Hepatocyte (in vitro differentiated cells): ENCODE measurements around the gene CHSY1.

ENCODE experiments used
- CTCF ChIP-seq: fragments of 200-600 bp; sonication (generic); IDR thresholded peaks from 2 replicates; pipeline ENCODE4 v1.5.1; 2016; ENCODE audit warnings: antibody characterized with exemption, mild to moderate bottlenecking; ENCODE audit not compliant: poor library complexity
- EZH2 ChIP-seq: fragments of 200-600 bp; sonication (generic); IDR thresholded peaks from 2 replicates; pipeline ENCODE4 v1.6.1; 2016; ENCODE audit warnings: antibody characterized with exemption, mild to moderate bottlenecking, borderline replicate concordance

- TF ChIP-seq CTCF (no peak), EZH2 (no peak)
Measured at GRCh38 chr15:101182215-101182614, 69.6 kb downstream of the CHSY1 start.
